ENCODE results near the gene KDSR. TPM values are rescaled to one million over a fixed set of nuclear protein-coding genes. Genes with fewer than 3 reads are reported as not detected.

The KDSR gene
- polyA plus RNA-seq, 1 donor from 2014 or later, result 14.7 TPM

DNA sequence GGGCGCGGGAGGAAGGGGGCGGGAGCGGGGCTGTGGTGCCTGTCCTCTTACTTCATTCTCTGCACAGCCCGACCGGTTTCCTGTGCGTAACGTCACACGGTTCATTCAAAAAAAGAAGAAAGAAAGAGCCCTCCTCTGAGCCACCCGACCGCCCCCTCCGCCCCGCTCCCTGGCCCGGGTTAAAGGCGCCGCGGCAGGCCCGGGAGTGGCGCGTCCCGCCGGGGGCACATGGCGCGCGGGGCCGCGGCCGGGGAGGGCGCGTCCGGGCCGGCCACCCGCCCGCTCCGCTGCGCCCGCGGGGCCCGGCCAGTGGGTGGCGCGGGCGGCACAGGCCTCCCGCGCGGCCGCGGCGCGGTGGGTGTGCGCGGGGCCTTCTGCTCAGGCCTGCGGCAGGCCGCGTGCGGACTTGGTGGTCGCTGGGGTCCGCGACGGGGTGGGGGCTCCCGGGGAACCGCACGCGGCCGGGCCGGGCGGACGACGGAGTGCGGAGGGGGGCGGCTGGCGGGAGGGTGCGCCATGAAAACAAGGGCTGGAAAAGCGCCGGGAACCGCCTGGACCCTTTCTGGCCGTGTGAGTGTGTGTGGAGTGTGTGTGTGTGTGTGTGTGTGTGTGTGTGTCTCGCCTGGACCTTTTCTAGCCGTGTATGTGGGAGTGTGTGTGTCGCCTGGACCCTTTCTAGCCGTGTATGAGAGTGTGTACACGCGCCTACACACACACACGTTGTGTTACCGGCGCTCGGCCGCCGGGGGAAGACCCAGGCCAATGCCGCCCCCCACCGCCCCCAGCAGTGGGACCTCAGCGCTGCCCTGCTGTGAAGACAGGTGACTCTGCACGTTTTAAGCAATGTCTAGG is 46.7 kb downstream of the KDSR start:
- Histone ChIP-seq H3K4me3 (ENCODE audit: low read length) (peak overlapping the region; percentile 67), H3K27me3 (ENCODE audit: insufficient read depth, low read depth, low read length) (peaks cover 24% of the 10 kb centered on the region), H3K4me2 (ENCODE audit: low read length) (no peak overlapping the region), H3K79me2 (replicated peaks; ENCODE audit: insufficient read depth, low read length) (no peaks in the 10 kb centered on the region), H3F3A (ENCODE audit: insufficient read depth, low read length, poor library complexity, severe bottlenecking) (no peaks in the 10 kb centered on the region), H3K27ac (ENCODE audit: low read length) (peak overlapping the region; percentile 51), H2AFZ (ENCODE audit: low read depth, low read length) (peak overlapping the region; percentile 66), H3K36me3 (ENCODE audit: insufficient read depth, low read length) (no peaks in the 10 kb centered on the region), H3K9ac (ENCODE audit: low read length) (peak overlapping the region; percentile 75), H3K9me2 (ENCODE audit: insufficient read depth, low read length) (no peaks in the 10 kb centered on the region), H4K20me1 (ENCODE audit: insufficient read depth) (no peaks in the 10 kb centered on the region), H3K9me3 (ENCODE audit: low read length) (no peaks in the 10 kb centered on the region)
- TF ChIP-seq POLR2AphosphoS5 (IDR thresholded peaks at IDR 0.05) (peak; percentile 51), MXI1 (conservative IDR thresholded peaks at IDR 0.05; ENCODE audit: poor library complexity, severe bottlenecking) (no peak), CTCF (IDR thresholded peaks at IDR 0.05; ENCODE audit: poor library complexity, severe bottlenecking) (peak; percentile 18), SMC3 (conservative IDR thresholded peaks at IDR 0.05; ENCODE audit: poor library complexity) (no peak)

DNA sequence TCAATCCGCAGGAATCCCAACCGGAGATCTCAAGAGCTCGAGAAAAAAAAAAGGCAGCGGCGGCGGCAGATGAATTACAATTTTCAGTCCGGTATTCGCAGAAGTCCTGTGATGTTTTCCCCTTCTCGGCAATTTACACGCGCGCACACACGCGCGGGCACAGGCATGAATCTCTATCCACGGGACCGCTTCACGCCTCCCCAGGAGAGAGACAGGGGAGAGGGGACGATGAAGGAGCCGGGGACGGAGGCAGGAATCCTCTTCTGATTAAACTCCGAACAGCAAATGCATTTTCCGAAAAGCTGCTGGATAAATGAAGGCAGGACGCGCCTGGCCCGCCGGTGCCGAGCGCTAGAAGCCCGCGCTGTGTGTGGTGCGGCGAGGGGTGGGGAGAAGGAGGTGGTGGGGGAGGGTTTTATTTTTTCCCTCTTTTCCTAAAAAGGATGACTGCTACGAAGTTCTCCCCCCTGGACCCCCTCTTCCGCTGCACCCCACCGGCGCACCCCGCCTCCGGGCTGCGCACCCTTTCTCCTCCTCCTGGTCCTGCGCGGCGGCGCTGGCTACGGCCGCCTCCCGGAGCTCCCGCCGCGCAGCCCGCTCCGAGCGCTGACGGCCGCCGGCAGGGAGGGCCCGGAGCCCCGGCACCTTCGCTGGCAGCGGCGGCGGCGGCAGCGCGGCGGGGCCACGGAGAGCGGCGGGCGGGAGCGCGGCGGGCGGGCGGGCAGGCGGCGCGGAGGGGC is 47.5 kb downstream of the KDSR start, which contains the start of gene BCL2:
TSS of gene BCL2 (minus strand) at position 387 of the 740 bp plus-strand sequence.
- Histone ChIP-seq H3K4me3 (ENCODE audit: low read length) (peak within 1 kb of the TSS; percentile 89), H2AFZ (ENCODE audit: low read depth, low read length) (peak within 1 kb of the TSS; percentile 66), H3K9ac (ENCODE audit: low read length) (peak within 1 kb of the TSS; percentile 75), H3K27me3 (ENCODE audit: insufficient read depth, low read depth, low read length) (peaks cover 24% of the 10 kb centered on the region), H3K9me3 (ENCODE audit: low read length) (no peaks in the 10 kb centered on the region), H3K27ac (ENCODE audit: low read length) (peak within 1 kb of the TSS; percentile 54), H3F3A (ENCODE audit: insufficient read depth, low read length, poor library complexity, severe bottlenecking) (no peaks in the 10 kb centered on the region), H3K4me2 (ENCODE audit: low read length) (peak within 1 kb of the TSS; percentile 80), H4K20me1 (ENCODE audit: insufficient read depth) (no peaks in the 10 kb centered on the region), H3K79me2 (replicated peaks; ENCODE audit: insufficient read depth, low read length) (no peaks in the 10 kb centered on the region), H3K36me3 (ENCODE audit: insufficient read depth, low read length) (no peaks in the 10 kb centered on the region), H3K9me2 (ENCODE audit: insufficient read depth, low read length) (no peaks in the 10 kb centered on the region)
- no peak for TF ChIP-seq SMC3 (conservative IDR thresholded peaks at IDR 0.05; ENCODE audit: poor library complexity)
- peak; percentile 29 for TF ChIP-seq POLR2AphosphoS5 (IDR thresholded peaks at IDR 0.05)
- TF ChIP-seq, protein P1, sequence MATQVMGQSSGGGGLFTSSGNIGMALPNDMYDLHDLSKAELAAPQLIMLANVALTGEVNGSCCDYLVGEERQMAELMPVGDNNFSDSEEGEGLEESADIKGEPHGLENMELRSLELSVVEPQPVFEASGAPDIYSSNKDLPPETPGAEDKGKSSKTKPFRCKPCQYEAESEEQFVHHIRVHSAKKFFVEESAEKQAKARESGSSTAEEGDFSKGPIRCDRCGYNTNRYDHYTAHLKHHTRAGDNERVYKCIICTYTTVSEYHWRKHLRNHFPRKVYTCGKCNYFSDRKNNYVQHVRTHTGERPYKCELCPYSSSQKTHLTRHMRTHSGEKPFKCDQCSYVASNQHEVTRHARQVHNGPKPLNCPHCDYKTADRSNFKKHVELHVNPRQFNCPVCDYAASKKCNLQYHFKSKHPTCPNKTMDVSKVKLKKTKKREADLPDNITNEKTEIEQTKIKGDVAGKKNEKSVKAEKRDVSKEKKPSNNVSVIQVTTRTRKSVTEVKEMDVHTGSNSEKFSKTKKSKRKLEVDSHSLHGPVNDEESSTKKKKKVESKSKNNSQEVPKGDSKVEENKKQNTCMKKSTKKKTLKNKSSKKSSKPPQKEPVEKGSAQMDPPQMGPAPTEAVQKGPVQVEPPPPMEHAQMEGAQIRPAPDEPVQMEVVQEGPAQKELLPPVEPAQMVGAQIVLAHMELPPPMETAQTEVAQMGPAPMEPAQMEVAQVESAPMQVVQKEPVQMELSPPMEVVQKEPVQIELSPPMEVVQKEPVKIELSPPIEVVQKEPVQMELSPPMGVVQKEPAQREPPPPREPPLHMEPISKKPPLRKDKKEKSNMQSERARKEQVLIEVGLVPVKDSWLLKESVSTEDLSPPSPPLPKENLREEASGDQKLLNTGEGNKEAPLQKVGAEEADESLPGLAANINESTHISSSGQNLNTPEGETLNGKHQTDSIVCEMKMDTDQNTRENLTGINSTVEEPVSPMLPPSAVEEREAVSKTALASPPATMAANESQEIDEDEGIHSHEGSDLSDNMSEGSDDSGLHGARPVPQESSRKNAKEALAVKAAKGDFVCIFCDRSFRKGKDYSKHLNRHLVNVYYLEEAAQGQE (IDR thresholded peaks at IDR 0.05; ENCODE audit: borderline replicate concordance), result no peak
- no peak for TF ChIP-seq CTCF (IDR thresholded peaks at IDR 0.05; ENCODE audit: poor library complexity, severe bottlenecking)
- TF ChIP-seq TAF1 (IDR thresholded peaks at IDR 0.05; ENCODE audit: low read depth), result peak; percentile 43
- peak; percentile 46 for TF ChIP-seq MXI1 (conservative IDR thresholded peaks at IDR 0.05; ENCODE audit: poor library complexity, severe bottlenecking)
- TF ChIP-seq RAD21 (conservative IDR thresholded peaks at IDR 0.05), result no peak
- peak; percentile 8 for TF ChIP-seq EP300 (conservative IDR thresholded peaks at IDR 0.05; ENCODE audit: poor library complexity, severe bottlenecking)
- no peak for TF ChIP-seq EZH2 (IDR thresholded peaks at IDR 0.05; ENCODE audit: borderline replicate concordance, insufficient read depth, low read length, poor library complexity, severe bottlenecking)
